ENCODE results near the gene LRRC7. TPM values are rescaled to one million over a fixed set of nuclear protein-coding genes. Genes with fewer than 3 reads are reported as not detected.
A peak's percentile ranks its signal among the peaks of the same experiment; 100 is the strongest.
"Not testable (repeated sequence)": the region's sequence is repeated elsewhere in the genome, so short reads cannot be mapped to it uniquely, and the experiment has no call there.

Gene LRRC7
- total RNA-seq, 1 donor from 2014 or later = not detected

GRCh38 chr1:70044832-70045231 is 477.1 kb downstream of the LRRC7 start:
- DNase-seq = peak; percentile 70

- not testable (repeated sequence) for DNase-seq
Observed at GRCh38 chr1:70045581-70045980, 477.9 kb downstream of the LRRC7 start.

GRCh38 chr1:70048336-70049094 is 480.8 kb downstream of the LRRC7 start:
- DNase-seq = no peak

GRCh38 chr1:70051926-70052325 is 484.2 kb downstream of the LRRC7 start:
- no peak for DNase-seq

- DNase-seq = no peak
Observed at GRCh38 chr1:70057500-70057899, 489.8 kb downstream of the LRRC7 start.

- DNase-seq = no peak
Observed at GRCh38 chr1:70061231-70061630, 493.5 kb downstream of the LRRC7 start.

GRCh38 chr1:70063861-70064260 is 496.1 kb downstream of the LRRC7 start:
- no peak for DNase-seq

- DNase-seq = no peak
Observed at GRCh38 chr1:70066711-70067110, 499.0 kb downstream of the LRRC7 start.

GRCh38 chr1:70071601-70072000 is 503.9 kb downstream of the LRRC7 start:
- DNase-seq = no peak

GRCh38 chr1:70072231-70072751 is 504.6 kb downstream of the LRRC7 start:
- no peak for DNase-seq

- DNase-seq = no peak
Observed at GRCh38 chr1:70075761-70076160, 508.0 kb downstream of the LRRC7 start.

GRCh38 chr1:70077066-70077465 is 509.3 kb downstream of the LRRC7 start:
- DNase-seq = no peak

GRCh38 chr1:70079546-70079945 is 511.8 kb downstream of the LRRC7 start:
- DNase-seq = no peak

- no peak for DNase-seq
Observed at GRCh38 chr1:70083519-70083918, 515.8 kb downstream of the LRRC7 start.

- no peak for DNase-seq
Observed at GRCh38 chr1:70084314-70084915, 516.7 kb downstream of the LRRC7 start.

- DNase-seq = no peak
Observed at GRCh38 chr1:70085521-70085920, 517.8 kb downstream of the LRRC7 start.

- DNase-seq = no peak
Observed at GRCh38 chr1:70086897-70087296, 519.2 kb downstream of the LRRC7 start.

- DNase-seq = no peak
Observed at GRCh38 chr1:70090141-70090540, 522.4 kb downstream of the LRRC7 start.

GRCh38 chr1:70090875-70091274 is 523.2 kb downstream of the LRRC7 start:
- no peak for DNase-seq

- DNase-seq = no peak
Observed at GRCh38 chr1:70091811-70092210, 524.1 kb downstream of the LRRC7 start.

GRCh38 chr1:70092526-70092925 is 524.8 kb downstream of the LRRC7 start:
- DNase-seq = no peak

- DNase-seq = no peak
Observed at GRCh38 chr1:70093250-70093975, 525.7 kb downstream of the LRRC7 start.

GRCh38 chr1:70101231-70101630 is 533.5 kb downstream of the LRRC7 start:
- no peak for DNase-seq

GRCh38 chr1:70101774-70102173 is 534.1 kb downstream of the LRRC7 start:
- DNase-seq = no peak

Measured in dermis blood vessel endothelial cell (primary cell).